Stomach (tissue), 4 donors: ENCODE measurements around the gene PPEF1.

Experiments used
- EP300 ChIP-seq: sonication (generic); formaldehyde crosslinking; IDR thresholded peaks from one replicate; pipeline ENCODE4 v1.6.1; 2017; ENCODE audit warnings: antibody characterized with exemption
- POLR2A ChIP-seq, 4 donors: fragments of 450-650 bp; IDR thresholded peaks; one replicate each; pipeline ENCODE4 v1.6.1; 2016; ENCODE audit warnings: antibody characterized with exemption in 4 of 4, control low read depth in 2 of 4, mild to moderate bottlenecking in 1 of 4, moderate library complexity in 1 of 4
- POLR2AphosphoS5 ChIP-seq, 3 donors: sonication (generic); formaldehyde crosslinking; IDR thresholded peaks; one replicate each; pipeline ENCODE4 v1.6.1; 2016; ENCODE audit warnings: antibody characterized with exemption in 3 of 3
- TF ChIP-seq, protein P1 (sequence below), 7 experiments: fragments of 450-650 bp in 4 of 7; fragments of 200-600 bp in 3 of 7; sonication (generic) in 3 of 7; IDR thresholded peaks; one replicate each; pipeline ENCODE4 v1.5.1; 2016 to 2019; ENCODE audit warnings: antibody characterized with exemption in 7 of 7, control low read depth in 2 of 7, mild to moderate bottlenecking in 1 of 7

DNA sequence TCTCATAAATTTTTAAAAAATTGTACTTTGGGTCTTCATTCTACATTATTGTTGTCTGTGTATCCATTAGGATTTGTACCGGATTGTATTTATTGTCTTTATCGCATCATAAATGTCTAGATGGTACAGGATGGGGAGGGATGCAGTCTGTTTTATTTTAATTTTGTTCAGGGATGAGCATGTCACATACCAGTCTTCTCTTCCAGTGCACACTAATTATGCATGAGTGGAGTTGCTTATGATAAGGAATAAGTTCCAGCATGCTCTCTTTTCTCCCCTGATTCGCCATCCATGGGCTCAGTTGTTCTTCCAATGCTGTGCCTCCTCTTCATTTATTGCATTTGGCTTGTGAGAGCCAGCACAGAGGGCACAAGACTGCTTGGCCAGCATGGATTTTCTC lies 54.3 kb downstream of the PPEF1 start:
- no peak for TF ChIP-seq POLR2A (IDR thresholded peaks at IDR 0.05)
- TF ChIP-seq, protein P1, sequence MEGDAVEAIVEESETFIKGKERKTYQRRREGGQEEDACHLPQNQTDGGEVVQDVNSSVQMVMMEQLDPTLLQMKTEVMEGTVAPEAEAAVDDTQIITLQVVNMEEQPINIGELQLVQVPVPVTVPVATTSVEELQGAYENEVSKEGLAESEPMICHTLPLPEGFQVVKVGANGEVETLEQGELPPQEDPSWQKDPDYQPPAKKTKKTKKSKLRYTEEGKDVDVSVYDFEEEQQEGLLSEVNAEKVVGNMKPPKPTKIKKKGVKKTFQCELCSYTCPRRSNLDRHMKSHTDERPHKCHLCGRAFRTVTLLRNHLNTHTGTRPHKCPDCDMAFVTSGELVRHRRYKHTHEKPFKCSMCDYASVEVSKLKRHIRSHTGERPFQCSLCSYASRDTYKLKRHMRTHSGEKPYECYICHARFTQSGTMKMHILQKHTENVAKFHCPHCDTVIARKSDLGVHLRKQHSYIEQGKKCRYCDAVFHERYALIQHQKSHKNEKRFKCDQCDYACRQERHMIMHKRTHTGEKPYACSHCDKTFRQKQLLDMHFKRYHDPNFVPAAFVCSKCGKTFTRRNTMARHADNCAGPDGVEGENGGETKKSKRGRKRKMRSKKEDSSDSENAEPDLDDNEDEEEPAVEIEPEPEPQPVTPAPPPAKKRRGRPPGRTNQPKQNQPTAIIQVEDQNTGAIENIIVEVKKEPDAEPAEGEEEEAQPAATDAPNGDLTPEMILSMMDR (IDR thresholded peaks at IDR 0.05): no peak
- TF ChIP-seq EP300: no peak
- no peak for TF ChIP-seq POLR2AphosphoS5 (IDR thresholded peaks at IDR 0.05)
